ENCODE measurements around the gene ARHGEF7. TPM values are rescaled to one million over a fixed set of nuclear protein-coding genes. Genes with fewer than 3 reads are reported as not detected.

The ARHGEF7 gene
- polyA plus RNA-seq, 1 donor (not counting 4 experiments of a cell fraction or from before 2014, with no cell fraction given): 25.2 TPM

GRCh38 chr13:111183959-111184358, 68.8 kb downstream of the ARHGEF7 start:
- Histone ChIP-seq H3K36me3 (ENCODE audit: control insufficient read depth in 2 of 2, extremely low read depth in 1 of 2, insufficient read depth in 2 of 2, low read length in 2 of 2) (peaks cover 0 to 8% of the 10 kb centered on the region in 2 experiments), H3K9ac (ENCODE audit: control insufficient read depth, extremely low read depth, insufficient read depth, low read length) (no peak overlapping the region), H4K20me1 (ENCODE audit: control insufficient read depth, extremely low read depth, insufficient read depth, low read length) (peaks cover 17% of the 10 kb centered on the region), H3K27ac (ENCODE audit: control insufficient read depth, insufficient read depth, low read length) (no peak overlapping the region), H3K9me3 (ENCODE audit: control insufficient read depth, low read depth, low read length) (no peaks in the 10 kb centered on the region), H2AFZ (ENCODE audit: control insufficient read depth, low read length) (no peak overlapping the region), H3K4me2 (ENCODE audit: control insufficient read depth, extremely low read depth, insufficient read depth, low read depth, low read length) (no peak overlapping the region), H3K4me3 (ENCODE audit: control insufficient read depth in 2 of 3, extremely low read depth in 1 of 3, insufficient read depth in 2 of 3, low read depth in 1 of 3, low read length in 3 of 3) (no peak overlapping the region), H3K27me3 (ENCODE audit: control insufficient read depth, extremely low read depth, insufficient read depth, low read length) (no peaks in the 10 kb centered on the region), H3K79me2 (ENCODE audit: control insufficient read depth, insufficient read depth, low read length) (peaks cover 90% of the 10 kb centered on the region), H3K9me1 (ENCODE audit: control insufficient read depth, extremely low read depth, insufficient read depth, low read length) (peaks cover 7% of the 10 kb centered on the region), H3K4me1 (ENCODE audit: control insufficient read depth, extremely low read depth, insufficient read depth, low read length) (peaks cover 14% of the 10 kb centered on the region)
- FAIRE-seq: no peak
- no peak for DNase-seq (ENCODE audit: low read depth, low spot score)
- no peak for TF ChIP-seq CTCF (optimal IDR thresholded peaks at IDR 0.05 in 1 of 3, IDR thresholded peaks at IDR 0.05 in 1 of 3, conservative IDR thresholded peaks at IDR 0.05 in 1 of 3; ENCODE audit: extremely low read depth in 1 of 3, insufficient read depth in 2 of 3, low read length in 3 of 3)
- dilution Hi-C loops (cut with MboI; ENCODE audit: extremely low pct_ligation_motif_present, low sequenced_read_pairs): no loop called here

- no peak overlapping the region for H3K27ac ChIP-seq (ENCODE audit: control insufficient read depth, insufficient read depth, low read length)
- H3K4me1 ChIP-seq (ENCODE audit: control insufficient read depth, extremely low read depth, insufficient read depth, low read length): peaks cover 14% of the 10 kb centered on the region
- TF ChIP-seq CTCF (optimal IDR thresholded peaks at IDR 0.05 in 1 of 3, IDR thresholded peaks at IDR 0.05 in 1 of 3, conservative IDR thresholded peaks at IDR 0.05 in 1 of 3; ENCODE audit: extremely low read depth in 1 of 3, insufficient read depth in 2 of 3, low read length in 3 of 3): no peak
- TF ChIP-seq EZH2 (IDR thresholded peaks at IDR 0.05; ENCODE audit: low read length): no peak
- dilution Hi-C loops (cut with MboI; ENCODE audit: extremely low pct_ligation_motif_present, low sequenced_read_pairs): no loop called here
- H4K20me1 ChIP-seq (ENCODE audit: control insufficient read depth, extremely low read depth, insufficient read depth, low read length): peaks cover 17% of the 10 kb centered on the region
- H3K27me3 ChIP-seq (ENCODE audit: control insufficient read depth, extremely low read depth, insufficient read depth, low read length): no peaks in the 10 kb centered on the region
- peaks cover 90% of the 10 kb centered on the region for H3K79me2 ChIP-seq (ENCODE audit: control insufficient read depth, insufficient read depth, low read length)
- no peaks in the 10 kb centered on the region for H3K9me3 ChIP-seq (ENCODE audit: control insufficient read depth, low read depth, low read length)
- H3K4me3 ChIP-seq (ENCODE audit: control insufficient read depth in 2 of 3, extremely low read depth in 1 of 3, insufficient read depth in 2 of 3, low read depth in 1 of 3, low read length in 3 of 3): no peak overlapping the region
- FAIRE-seq: no peak
- H3K4me2 ChIP-seq (ENCODE audit: control insufficient read depth, extremely low read depth, insufficient read depth, low read depth, low read length): no peak overlapping the region
- H3K36me3 ChIP-seq (ENCODE audit: control insufficient read depth in 2 of 2, extremely low read depth in 1 of 2, insufficient read depth in 2 of 2, low read length in 2 of 2): peaks cover 0 to 7% of the 10 kb centered on the region in 2 experiments
- H2AFZ ChIP-seq (ENCODE audit: control insufficient read depth, low read length): no peak overlapping the region
- peaks cover 6% of the 10 kb centered on the region for H3K9me1 ChIP-seq (ENCODE audit: control insufficient read depth, extremely low read depth, insufficient read depth, low read length)
- H3K9ac ChIP-seq (ENCODE audit: control insufficient read depth, extremely low read depth, insufficient read depth, low read length): no peak overlapping the region
- DNase-seq (ENCODE audit: low read depth, low spot score): no peak
Observed at GRCh38 chr13:111184458-111185401, 69.6 kb downstream of the ARHGEF7 start.
